HG02840 (cell line): Measurements from ENCODE around the gene TRIP6.
"Not testable (repeated sequence)": the region's sequence is repeated elsewhere in the genome, so short reads cannot be mapped to it uniquely, and the experiment has no call there.

ENCODE experiments used
- ATAC-seq: cut with Tn5 transposase; IDR thresholded peaks from one replicate; pipeline ENCODE4 v1.9.1; 2021; ENCODE audit warnings: mild to moderate bottlenecking, moderate library complexity, moderate number of reproducible peaks; ENCODE audit not compliant: unreplicated experiment, low FRiP score

TRIP6 gene

GRCh38 chr7:100902638-100903037 lies 35.5 kb downstream of the TRIP6 start:
- ATAC-seq = no peak

- ATAC-seq = no peak
Measured at GRCh38 chr7:100908512-100908911, 41.3 kb downstream of the TRIP6 start.

GRCh38 chr7:100910443-100910842 lies 43.3 kb downstream of the TRIP6 start:
- ATAC-seq = not testable (repeated sequence)

GRCh38 chr7:100911484-100911883 lies 44.3 kb downstream of the TRIP6 start:
- ATAC-seq = no peak

GRCh38 chr7:100914208-100914878 lies 47.2 kb downstream of the TRIP6 start:
- no peak for ATAC-seq

GRCh38 chr7:100914879-100915447 lies 47.8 kb downstream of the TRIP6 start:
- ATAC-seq = no peak

- not testable (repeated sequence) for ATAC-seq
Measured at GRCh38 chr7:100919335-100919734, 52.1 kb downstream of the TRIP6 start.

- ATAC-seq = not testable (repeated sequence)
Measured at GRCh38 chr7:100919779-100920437, 52.7 kb downstream of the TRIP6 start.

GRCh38 chr7:100921039-100921438 lies 53.9 kb downstream of the TRIP6 start:
- ATAC-seq = no peak
